ENCODE data around the gene ERN1. TPM values are rescaled to one million over a fixed set of nuclear protein-coding genes. Genes with fewer than 3 reads are reported as not detected.

Gene ERN1
- total and polyA plus RNA-seq, 2 donors (not counting 3 experiments of a cell fraction or from before 2014, with no cell fraction given): 9.1 to 21.5 TPM

- Histone ChIP-seq H3K4me2 (ENCODE audit: insufficient read depth, low read length) (no peak overlapping the region), H3K27me3 (ENCODE audit: control insufficient read depth in 2 of 2, insufficient read depth in 2 of 2, low read length in 2 of 2) (no peaks in the 10 kb centered on the region), H3K9ac (replicated peaks; ENCODE audit: extremely low read depth, insufficient read depth, low read length) (no peak overlapping the region), H3K9me3 (replicated peaks; ENCODE audit: control insufficient read depth, insufficient read depth, low read length) (no peaks in the 10 kb centered on the region), H3K36me3 (ENCODE audit: control insufficient read depth in 2 of 2, extremely low read depth in 1 of 2, insufficient read depth in 2 of 2, low read length in 2 of 2) (peaks cover 0 to 4% of the 10 kb centered on the region in 2 experiments), H3K4me3 (replicated peaks in 1 of 3; ENCODE audit: insufficient read depth in 1 of 3, low read depth in 1 of 3, low read length in 3 of 3) (no peak overlapping the region), H4K20me1 (replicated peaks; ENCODE audit: control insufficient read depth, extremely low read depth, insufficient read depth, low read length) (no peaks in the 10 kb centered on the region), H3K4me1 (ENCODE audit: control insufficient read depth, extremely low read depth, insufficient read depth, low read length) (peaks cover 37% of the 10 kb centered on the region), H3K79me2 (ENCODE audit: control insufficient read depth, insufficient read depth, low read length) (no peaks in the 10 kb centered on the region), H2AFZ (ENCODE audit: low read depth, low read length) (no peak overlapping the region), H3K9me1 (replicated peaks; ENCODE audit: control insufficient read depth, extremely low read depth, insufficient read depth, low read length) (no peaks in the 10 kb centered on the region), H3K27ac (ENCODE audit: insufficient read depth, low read depth, low read length) (peak overlapping the region; percentile 84)
- no peak for DNase-seq (ENCODE audit: low read depth, low spot score)
- intact Hi-C loops (cut with micrococcal nuclease) (loop anchor here (2.0 to 5.0 kb wide), 3 partner anchors 89 to 111 kb away; partner anchors contain the start of gene TEX2), dilution Hi-C loops (cut with MboI; ENCODE audit: extremely low pct_ligation_motif_present, low sequenced_read_pairs) (no loop called here)
- no TSS peak for BruUV-seq (replicated peaks)
- ChIA-PET POLR2A (interaction anchor here (3.3 kb wide), 1 partner anchor 28 kb away, joined by 13 read pairs; no protein-coding TSS in a partner anchor), CTCF (interaction anchor here (1.5 to 3.3 kb wide), 6 partner anchors 21 to 145 kb away, joined by 3 to 26 read pairs (median 13); no protein-coding TSS in a partner anchor)
- FAIRE-seq: no peak
- TF ChIP-seq MYC (IDR thresholded peaks at IDR 0.05; ENCODE audit: low read depth, low read length) (no peak), MAX (IDR thresholded peaks at IDR 0.05; ENCODE audit: insufficient read depth, insufficient read length) (no peak), POLR2AphosphoS5 (IDR thresholded peaks at IDR 0.05; ENCODE audit: insufficient read depth, low read depth, low read length) (no peak), FOS (IDR thresholded peaks at IDR 0.05; ENCODE audit: borderline replicate concordance, insufficient read depth, low read length) (no peak), EZH2 (IDR thresholded peaks at IDR 0.05; ENCODE audit: borderline replicate concordance, low read depth, low read length, severe bottlenecking) (no peak), CTCF (IDR thresholded peaks at IDR 0.05; ENCODE audit: extremely low read depth in 1 of 2, insufficient read depth in 1 of 2, low read depth in 1 of 2, low read length in 2 of 2) (no peak), JUN (IDR thresholded peaks at IDR 0.05; ENCODE audit: borderline replicate concordance, insufficient read depth, insufficient read length, low read depth) (no peak), POLR2A (IDR thresholded peaks at IDR 0.05; ENCODE audit: low read depth, low read length) (no peak), GATA2 (IDR thresholded peaks at IDR 0.05; ENCODE audit: insufficient read depth, insufficient read length, low read depth, low read length) (no peak)
Measured at GRCh38 chr17:64173646-64174045, 43.7 kb upstream of the ERN1 start.
